Neuron (in vitro differentiated cells): Measurements from ENCODE around the gene DPF3.

ENCODE experiments used
- H2AFZ ChIP-seq: one replicate; pipeline ENCODE4 v1.6.1; 2013; ENCODE audit warnings: low read depth, mild to moderate bottlenecking, inconsistent platforms, low read length, moderate library complexity
- H3K27me3 ChIP-seq: one replicate; pipeline ENCODE4 v1.6.1; 2013; ENCODE audit warnings: low read length; ENCODE audit not compliant: insufficient read depth
- H3K36me3 ChIP-seq: one replicate; pipeline ENCODE4 v1.6.1; 2013; ENCODE audit warnings: low read length; ENCODE audit not compliant: insufficient read depth
- H3K4me1 ChIP-seq: one replicate; pipeline ENCODE4 v1.6.1; 2013; ENCODE audit warnings: low read length; ENCODE audit not compliant: insufficient read depth
- H3K4me3 ChIP-seq: 2 replicates; pipeline ENCODE4 v1.5.1; 2013; ENCODE audit warnings: mild to moderate bottlenecking, low read length, moderate library complexity
- H3K9me3 ChIP-seq: one replicate; pipeline ENCODE4 v1.6.1; 2013; ENCODE audit warnings: low read length

The DPF3 gene

DNA sequence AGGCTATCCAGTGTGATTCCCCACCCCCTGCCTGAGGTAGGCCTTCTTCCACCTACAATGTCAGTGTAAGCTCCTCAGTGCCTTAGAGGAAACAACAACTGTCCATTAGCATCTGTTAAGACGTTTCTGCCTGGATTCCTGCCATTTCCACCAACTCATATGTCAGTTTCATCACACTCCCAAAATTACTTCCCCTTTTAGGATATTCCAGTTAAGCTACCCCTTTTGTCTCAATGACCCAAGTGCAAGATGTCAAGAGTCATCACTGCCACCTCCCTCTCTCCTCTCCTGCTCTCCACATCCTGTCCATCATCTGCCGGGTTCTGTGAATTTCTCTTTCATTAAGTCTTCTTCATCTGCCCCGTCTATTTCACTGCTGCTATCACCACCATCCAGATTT is 189.4 kb downstream of the DPF3 start:
- H3K4me3 ChIP-seq, result no peak overlapping the region
- H3K9me3 ChIP-seq, result no peaks in the 10 kb centered on the region
- no peaks in the 10 kb centered on the region for H3K4me1 ChIP-seq
- no peak overlapping the region for H2AFZ ChIP-seq
- peaks cover 6% of the 10 kb centered on the region for H3K27me3 ChIP-seq
- H3K36me3 ChIP-seq, result no peaks in the 10 kb centered on the region

DNA sequence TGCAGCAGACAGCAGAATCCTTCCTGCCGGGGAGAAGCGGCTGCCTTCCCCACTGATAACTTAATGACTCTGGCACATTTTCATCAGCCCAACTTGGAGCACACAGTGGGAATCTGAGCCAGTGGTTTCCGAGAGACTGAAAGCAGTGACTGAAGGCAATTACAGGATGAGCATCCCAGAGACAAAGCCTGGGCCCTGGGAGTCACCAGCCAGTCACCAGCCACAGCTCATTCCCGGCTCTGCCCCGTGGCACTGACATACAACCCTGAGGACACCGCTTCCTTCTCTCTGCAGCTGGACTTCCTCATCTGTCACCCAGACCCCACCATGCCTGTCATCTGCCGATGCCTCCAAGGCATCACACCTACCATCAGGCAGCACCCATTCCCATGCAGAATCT is 192.3 kb downstream of the DPF3 start:
- no peaks in the 10 kb centered on the region for H3K4me1 ChIP-seq
- no peaks in the 10 kb centered on the region for H3K9me3 ChIP-seq
- no peaks in the 10 kb centered on the region for H3K36me3 ChIP-seq
- no peak overlapping the region for H3K4me3 ChIP-seq
- H2AFZ ChIP-seq, result no peak overlapping the region
- peaks cover 6% of the 10 kb centered on the region for H3K27me3 ChIP-seq

DNA sequence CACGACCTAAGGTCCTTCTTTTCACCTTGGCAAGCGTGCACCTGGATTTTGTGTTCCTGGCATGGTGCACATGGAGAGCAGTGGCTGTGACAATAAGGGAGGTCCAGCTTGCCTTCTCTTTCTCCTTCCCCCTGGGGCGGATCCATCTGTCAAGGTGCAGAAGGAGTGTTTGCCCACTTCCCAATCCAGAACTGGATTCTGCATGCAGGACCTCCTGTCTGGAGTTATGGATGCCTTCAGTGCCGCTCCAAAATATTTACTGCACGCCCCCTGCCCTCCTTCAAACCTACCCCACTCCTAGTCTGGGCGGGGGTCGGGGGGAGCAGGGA is 192.7 kb downstream of the DPF3 start:
- no peak overlapping the region for H2AFZ ChIP-seq
- H3K9me3 ChIP-seq, result no peaks in the 10 kb centered on the region
- H3K27me3 ChIP-seq, result peaks cover 6% of the 10 kb centered on the region
- H3K36me3 ChIP-seq, result no peaks in the 10 kb centered on the region
- no peaks in the 10 kb centered on the region for H3K4me1 ChIP-seq
- H3K4me3 ChIP-seq, result no peak overlapping the region

DNA sequence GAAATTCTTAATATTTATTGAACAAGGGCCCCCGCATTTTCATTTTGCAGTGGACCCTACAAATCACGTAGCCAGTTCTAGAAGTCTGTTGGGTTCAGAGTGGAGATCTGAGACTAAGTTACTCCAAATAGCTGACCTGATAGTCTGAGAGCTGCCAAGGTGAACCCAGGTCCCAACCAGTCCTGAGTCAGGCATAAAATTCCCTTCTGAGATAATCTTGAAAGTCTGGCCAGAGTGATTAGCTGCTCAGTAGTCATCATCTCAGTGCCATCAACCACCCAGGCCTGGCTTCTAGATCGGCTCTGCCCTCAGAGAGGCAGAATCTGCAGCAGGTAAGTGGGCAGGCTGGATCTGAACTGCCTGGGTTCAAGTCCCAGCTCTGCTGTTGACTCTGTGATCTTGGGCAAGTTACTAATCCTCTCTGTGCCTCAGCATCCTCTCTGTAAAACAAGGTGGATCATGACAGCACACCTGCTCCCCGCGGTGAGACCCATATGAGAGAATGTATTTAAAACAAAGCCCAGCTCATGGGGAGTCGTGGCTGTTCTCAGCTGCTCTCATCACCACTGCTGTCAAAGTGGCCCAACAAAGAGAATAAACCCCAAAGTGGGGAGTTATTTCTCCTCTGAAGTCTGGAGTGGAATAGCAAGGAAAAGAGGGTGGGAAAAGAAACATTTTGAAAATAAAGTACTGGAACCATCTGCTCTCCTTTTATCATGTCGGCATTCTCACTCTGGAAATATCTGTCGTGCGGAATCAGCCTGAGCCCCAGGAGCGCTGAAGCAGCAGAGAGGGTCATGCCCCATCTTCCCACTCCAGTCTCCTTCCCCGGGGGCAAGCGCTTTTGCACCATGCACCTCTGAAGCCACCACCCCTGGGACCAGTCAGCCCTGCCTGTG is 193.3 kb downstream of the DPF3 start:
- Histone ChIP-seq H3K4me1 (no peaks in the 10 kb centered on the region), H3K4me3 (no peak overlapping the region), H3K9me3 (no peaks in the 10 kb centered on the region), H2AFZ (no peak overlapping the region), H3K27me3 (peaks cover 6% of the 10 kb centered on the region), H3K36me3 (no peaks in the 10 kb centered on the region)

DNA sequence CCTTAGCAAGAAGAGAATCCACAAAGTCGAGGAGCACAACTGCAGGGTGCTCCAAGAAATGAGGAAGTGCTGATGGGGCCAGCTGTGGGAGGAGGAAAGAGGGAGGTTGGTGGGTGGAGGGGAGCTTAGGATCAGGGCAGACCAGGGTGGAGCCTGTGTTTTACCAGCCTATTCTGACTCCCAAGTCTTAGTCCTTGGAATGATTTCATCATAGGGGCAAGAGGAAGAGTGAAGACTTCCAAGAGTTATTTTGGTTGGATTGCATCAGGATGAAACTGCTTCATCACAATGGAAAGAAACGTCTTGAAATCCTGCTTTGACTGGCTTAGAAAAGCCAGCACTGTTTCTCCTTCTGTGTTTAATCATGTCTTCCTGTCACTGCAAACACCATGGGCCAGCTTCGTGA is 194.0 kb downstream of the DPF3 start:
- Histone ChIP-seq H2AFZ (no peak overlapping the region), H3K36me3 (no peaks in the 10 kb centered on the region), H3K4me1 (no peaks in the 10 kb centered on the region), H3K27me3 (peaks cover 6% of the 10 kb centered on the region), H3K4me3 (no peak overlapping the region), H3K9me3 (no peaks in the 10 kb centered on the region)

DNA sequence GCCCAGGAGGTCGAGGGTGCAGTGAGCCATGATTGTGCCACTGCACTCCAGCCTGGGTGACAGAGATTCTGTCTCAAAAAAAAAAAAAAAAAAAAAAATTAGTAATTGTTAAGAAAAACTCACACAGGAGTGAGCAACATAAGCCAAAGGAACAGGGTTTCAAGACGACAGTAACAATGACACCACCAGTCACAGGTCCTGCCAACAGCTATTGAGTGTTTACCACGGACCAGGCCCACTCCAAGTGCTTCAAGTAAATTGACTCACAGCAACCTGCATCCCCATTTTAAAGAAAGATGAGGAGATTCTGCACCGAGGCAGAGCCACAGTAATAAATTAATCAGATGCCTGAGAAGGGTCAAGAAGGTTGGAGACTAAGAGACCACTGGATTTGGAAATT is 194.5 kb downstream of the DPF3 start:
- Histone ChIP-seq H3K27me3 (peaks cover 6% of the 10 kb centered on the region), H3K36me3 (no peaks in the 10 kb centered on the region), H3K4me3 (no peak overlapping the region), H3K4me1 (no peaks in the 10 kb centered on the region), H2AFZ (no peak overlapping the region), H3K9me3 (no peaks in the 10 kb centered on the region)

DNA sequence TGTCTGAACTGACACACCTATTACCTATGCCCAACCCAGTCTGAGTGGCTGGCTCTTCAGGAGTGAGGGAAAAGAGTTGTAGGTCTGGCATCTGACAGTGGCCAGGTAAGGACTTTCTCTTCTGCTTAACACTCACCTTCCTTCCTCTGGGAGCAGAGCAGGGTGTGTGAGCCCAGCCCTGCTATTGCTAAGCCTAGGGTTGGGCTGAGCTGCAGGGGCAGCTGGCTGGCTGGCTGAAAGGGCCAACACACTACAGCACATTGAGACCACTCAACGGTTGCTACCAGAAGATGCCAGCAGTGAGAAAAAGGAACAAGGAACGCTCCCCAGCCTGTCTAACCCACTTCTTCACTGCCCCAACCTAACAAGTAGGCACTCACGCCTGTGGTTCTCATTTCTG is 201.2 kb downstream of the DPF3 start:
- H3K36me3 ChIP-seq, result no peaks in the 10 kb centered on the region
- H3K4me3 ChIP-seq, result no peak overlapping the region
- H3K27me3 ChIP-seq, result no peaks in the 10 kb centered on the region
- peaks cover 11% of the 10 kb centered on the region for H3K4me1 ChIP-seq
- no peak overlapping the region for H2AFZ ChIP-seq
- H3K9me3 ChIP-seq, result no peaks in the 10 kb centered on the region

DNA sequence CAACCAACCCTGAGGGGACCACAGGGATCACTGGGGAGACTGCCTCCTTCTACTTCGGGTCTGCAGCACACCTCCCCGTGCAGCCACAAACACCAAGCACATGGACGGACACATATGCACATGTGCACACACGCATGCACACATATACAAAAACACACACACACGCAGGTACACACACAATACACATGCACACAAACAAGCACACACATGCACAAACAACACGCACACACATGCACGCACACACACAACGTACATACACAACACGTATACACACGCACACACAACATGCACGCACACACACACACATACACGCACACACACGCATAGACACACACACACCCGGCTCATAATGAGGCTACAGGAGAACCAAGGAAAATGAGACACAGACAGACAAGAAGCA is 203.6 kb downstream of the DPF3 start:
- Histone ChIP-seq H2AFZ (no peak overlapping the region), H3K4me1 (peaks cover 11% of the 10 kb centered on the region), H3K4me3 (no peak overlapping the region), H3K27me3 (no peaks in the 10 kb centered on the region), H3K9me3 (no peaks in the 10 kb centered on the region), H3K36me3 (no peaks in the 10 kb centered on the region)

DNA sequence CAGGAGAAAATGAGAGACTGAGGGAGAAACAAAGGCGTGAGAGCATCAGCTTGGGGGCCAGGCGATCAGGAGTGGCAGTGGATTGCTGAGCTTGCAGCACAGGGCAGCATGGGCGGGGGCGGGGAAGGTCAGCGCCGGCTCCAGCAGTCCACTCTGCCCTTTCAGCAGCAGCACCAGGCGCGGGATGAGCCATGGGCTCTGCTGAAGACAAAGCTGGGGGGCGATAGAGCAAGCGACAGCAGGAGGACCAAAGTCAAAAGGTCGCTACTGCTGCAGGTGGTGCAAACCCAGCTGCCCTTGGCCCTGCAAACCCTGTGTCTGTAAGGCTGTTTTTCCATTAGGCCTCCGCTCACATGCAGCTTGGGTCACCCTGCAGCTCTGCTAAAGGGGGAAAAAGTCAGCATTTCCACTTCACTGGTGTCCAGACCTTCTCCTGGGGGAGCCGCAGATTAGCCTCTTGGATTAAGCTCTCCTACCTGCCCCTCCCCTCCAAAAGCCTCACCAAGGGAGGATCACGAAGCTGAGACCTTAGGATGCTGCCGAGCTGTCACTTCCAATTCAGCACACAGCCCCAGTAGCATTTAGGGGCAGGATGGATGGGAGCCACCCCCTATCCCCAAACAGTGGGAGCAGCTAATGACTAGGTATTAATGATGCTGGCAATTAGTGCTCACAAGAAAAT is 204.8 kb downstream of the DPF3 start:
- no peak overlapping the region for H2AFZ ChIP-seq
- H3K9me3 ChIP-seq, result no peaks in the 10 kb centered on the region
- H3K4me3 ChIP-seq, result no peak overlapping the region

DNA sequence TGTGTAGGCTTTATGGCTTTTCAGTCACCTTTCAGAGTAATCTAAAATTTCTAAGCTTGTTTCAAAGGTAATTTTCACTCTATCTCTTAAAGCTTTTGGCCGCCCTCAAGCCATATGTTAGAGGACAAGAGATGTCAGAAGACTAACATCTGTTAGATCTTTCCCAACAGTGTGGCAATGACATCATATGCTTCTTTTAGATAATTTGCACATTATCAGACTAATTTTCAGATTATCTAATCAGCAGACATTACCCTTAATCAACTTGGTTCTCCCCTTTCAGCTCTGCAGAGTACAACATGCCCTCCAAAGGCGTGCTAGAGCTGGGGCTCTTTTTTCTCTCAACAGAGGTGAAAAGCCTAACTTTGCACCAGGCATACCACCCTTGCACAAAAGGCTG is 207.1 kb downstream of the DPF3 start:
- Histone ChIP-seq H3K4me1 (peaks cover 17% of the 10 kb centered on the region), H2AFZ (no peak overlapping the region), H3K36me3 (no peaks in the 10 kb centered on the region), H3K9me3 (no peaks in the 10 kb centered on the region), H3K27me3 (no peaks in the 10 kb centered on the region), H3K4me3 (no peak overlapping the region)

More for the DNA sequence above, 204.8 kb downstream of the DPF3 start:
- Histone ChIP-seq H3K4me1 (peaks cover 11% of the 10 kb centered on the region), H3K36me3 (no peaks in the 10 kb centered on the region), H3K27me3 (no peaks in the 10 kb centered on the region)

DNA sequence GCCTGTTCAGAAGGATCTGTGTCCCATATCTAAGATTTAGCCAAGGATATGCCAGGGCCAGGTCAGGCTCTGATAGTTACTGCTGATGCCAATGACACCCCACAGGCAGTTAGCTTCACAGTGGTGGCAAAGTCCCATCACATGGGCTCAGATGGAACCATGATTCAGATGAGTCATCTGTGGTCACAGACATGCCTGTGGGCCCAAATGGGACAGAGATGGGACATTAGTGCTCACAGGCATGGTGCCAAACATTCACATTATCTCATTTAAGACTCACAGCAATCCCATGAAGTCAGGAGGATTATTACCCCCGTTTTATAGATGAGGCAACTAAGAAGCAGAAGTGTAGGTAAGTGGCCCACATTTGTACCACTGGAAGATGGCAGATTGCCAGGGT is 207.8 kb downstream of the DPF3 start:
- Histone ChIP-seq H3K27me3 (no peaks in the 10 kb centered on the region), H3K4me1 (peaks cover 17% of the 10 kb centered on the region), H3K36me3 (no peaks in the 10 kb centered on the region), H3K4me3 (no peak overlapping the region), H3K9me3 (no peaks in the 10 kb centered on the region), H2AFZ (no peak overlapping the region)

DNA sequence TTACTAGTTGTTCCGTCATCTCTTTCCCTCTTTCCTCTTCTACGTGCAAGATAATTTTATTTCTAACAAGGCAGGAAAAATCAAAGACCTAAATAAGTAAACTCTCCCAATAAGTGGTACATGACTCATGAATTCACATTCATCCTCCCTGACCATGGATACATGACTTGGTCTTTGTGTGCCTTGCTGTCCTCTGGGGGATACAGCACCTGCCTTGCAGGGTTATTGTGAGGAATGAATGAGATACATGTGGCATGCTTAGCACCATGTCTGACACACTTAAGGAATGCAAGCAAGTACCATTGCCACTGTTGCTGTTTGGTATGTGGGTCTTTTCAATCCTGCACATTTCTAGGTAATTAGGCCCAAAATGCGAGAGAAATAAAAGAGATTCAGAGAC is 208.4 kb downstream of the DPF3 start:
- Histone ChIP-seq H3K4me3 (no peak overlapping the region), H3K4me1 (peaks cover 21% of the 10 kb centered on the region), H3K27me3 (no peaks in the 10 kb centered on the region), H3K9me3 (no peaks in the 10 kb centered on the region), H3K36me3 (no peaks in the 10 kb centered on the region), H2AFZ (no peak overlapping the region)

DNA sequence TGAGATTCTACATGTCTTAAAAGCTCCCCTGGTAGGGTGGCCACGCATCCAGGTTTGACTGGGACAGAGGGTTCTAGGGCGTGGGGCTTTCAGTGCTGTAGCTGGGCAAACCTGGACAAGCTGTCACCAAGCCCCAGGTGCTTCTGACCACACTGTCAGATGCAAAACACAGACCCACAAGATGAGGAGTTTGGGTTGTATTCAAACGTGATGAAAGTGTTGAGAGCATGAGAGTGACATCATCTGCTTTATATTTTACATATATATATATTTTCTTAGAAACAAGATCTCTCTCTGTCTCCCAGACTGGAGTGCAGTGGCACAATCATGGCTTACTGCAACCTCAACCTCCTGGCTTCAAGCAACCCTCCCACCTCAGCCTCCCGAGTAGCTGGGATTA is 210.1 kb downstream of the DPF3 start:
- no peak overlapping the region for H2AFZ ChIP-seq
- peaks cover 25% of the 10 kb centered on the region for H3K4me1 ChIP-seq
- H3K36me3 ChIP-seq, result no peaks in the 10 kb centered on the region
- no peak overlapping the region for H3K4me3 ChIP-seq
- H3K27me3 ChIP-seq, result no peaks in the 10 kb centered on the region
- H3K9me3 ChIP-seq, result no peaks in the 10 kb centered on the region
